Mesenchymal stem cell (in vitro differentiated cells and primary cell): ENCODE results near the gene S100A7A.

Experiments
- DNase-seq: peaks from one replicate; pipeline ENCODE4 v3.0.0-alpha.2; 2013
- H2AFZ ChIP-seq: one replicate; pipeline ENCODE4 v1.6.1; 2013; ENCODE audit warnings: low read depth, mild to moderate bottlenecking, control low read depth, inconsistent platforms, low read length, moderate library complexity
- H2AK5ac ChIP-seq: 2 replicates; pipeline ENCODE4 v1.6.1; 2013; ENCODE audit warnings: low read length, moderate library complexity, mild to moderate bottlenecking, inconsistent platforms; ENCODE audit not compliant: severe bottlenecking
- H2BK120ac ChIP-seq: one replicate; pipeline ENCODE4 v1.6.1; 2013; ENCODE audit warnings: low read depth, mild to moderate bottlenecking, inconsistent platforms, low read length, moderate library complexity
- H2BK12ac ChIP-seq, 2 experiments: one replicate each; pipeline ENCODE4 v1.6.1; 2013; ENCODE audit warnings: inconsistent platforms in 2 of 2, low read length in 2 of 2, mild to moderate bottlenecking in 2 of 2, moderate library complexity in 2 of 2, control low read depth in 1 of 2
- H2BK15ac ChIP-seq: one replicate; pipeline ENCODE4 v1.6.1; 2013; ENCODE audit warnings: mild to moderate bottlenecking, low read depth, inconsistent platforms; ENCODE audit not compliant: poor library complexity, severe bottlenecking
- H2BK5ac ChIP-seq: 2 replicates; pipeline ENCODE4 v1.6.1; 2013; ENCODE audit warnings: low read depth, mild to moderate bottlenecking, low read length, control low read depth, inconsistent platforms; ENCODE audit not compliant: poor library complexity, severe bottlenecking
- H3K14ac ChIP-seq, 2 experiments: one replicate each; pipeline ENCODE4 v1.6.1; 2013; ENCODE audit warnings: inconsistent platforms in 2 of 2, low read length in 2 of 2, control low read depth in 1 of 2, mild to moderate bottlenecking in 1 of 2, moderate library complexity in 1 of 2
- H3K18ac ChIP-seq, 2 experiments: one replicate each; pipeline ENCODE4 v1.6.1; 2013; ENCODE audit warnings: inconsistent platforms in 2 of 2, low read length in 2 of 2, control low read depth in 1 of 2, low read depth in 1 of 2, mild to moderate bottlenecking in 1 of 2
- H3K23ac ChIP-seq, 2 experiments: one replicate each; pipeline ENCODE4 v1.6.1; 2013; ENCODE audit warnings: inconsistent platforms in 2 of 2, low read length in 2 of 2, mild to moderate bottlenecking in 2 of 2, moderate library complexity in 2 of 2, control low read depth in 1 of 2
- H3K27ac ChIP-seq: 2 replicates; pipeline ENCODE4 v1.5.1; 2013; ENCODE audit warnings: mild to moderate bottlenecking, moderate library complexity, low read length, control low read depth, inconsistent platforms; ENCODE audit not compliant: poor library complexity, severe bottlenecking
- H3K27me3 ChIP-seq, 2 experiments: 2 replicates each; pipeline versions ENCODE4 v1.6.1 to v1.7.0; 2013; ENCODE audit warnings: low read length in 2 of 2, mild to moderate bottlenecking in 2 of 2, moderate library complexity in 2 of 2, control low read depth in 1 of 2, inconsistent platforms in 1 of 2; ENCODE audit not compliant: control insufficient read depth in 1 of 2, insufficient read depth in 1 of 2
- H3K36me3 ChIP-seq, 2 experiments: 2 replicates each; pipeline versions ENCODE4 v1.6.1 to v1.7.0; 2013; ENCODE audit warnings: low read length in 2 of 2, control low read depth in 1 of 2, inconsistent platforms in 1 of 2, low read depth in 1 of 2, mild to moderate bottlenecking in 1 of 2; ENCODE audit not compliant: insufficient read depth in 2 of 2, control insufficient read depth in 1 of 2
- H3K4ac ChIP-seq, 2 experiments: one replicate each; pipeline ENCODE4 v1.6.1; 2013; ENCODE audit warnings: inconsistent platforms in 2 of 2, low read length in 2 of 2, mild to moderate bottlenecking in 2 of 2, moderate library complexity in 2 of 2, control low read depth in 1 of 2, low read depth in 1 of 2
- H3K4me1 ChIP-seq: 2 replicates; pipeline ENCODE4 v1.6.1; 2013; ENCODE audit warnings: low read depth, low read length, control low read depth; ENCODE audit not compliant: control insufficient read depth, insufficient read depth
- H3K4me2 ChIP-seq: 2 replicates; pipeline ENCODE4 v1.6.1; 2013; ENCODE audit warnings: low read length, mild to moderate bottlenecking, inconsistent platforms; ENCODE audit not compliant: poor library complexity, severe bottlenecking
- H3K4me3 ChIP-seq, 2 experiments: 2 replicates each; pipeline versions ENCODE4 v1.5.1 to v1.7.0; 2013; ENCODE audit warnings: low read length in 2 of 2, mild to moderate bottlenecking in 2 of 2, control low read depth in 1 of 2, low read depth in 1 of 2; ENCODE audit not compliant: insufficient read depth in 1 of 2
- H3K79me1 ChIP-seq: replicated peaks from 2 replicates; pipeline ENCODE4 v1.6.1; 2013; ENCODE audit warnings: mild to moderate bottlenecking, control low read depth, low read length, inconsistent platforms; ENCODE audit not compliant: poor library complexity, severe bottlenecking
- H3K9ac ChIP-seq: 2 replicates; pipeline ENCODE4 v1.7.0; 2013; ENCODE audit warnings: mild to moderate bottlenecking, low read length, moderate library complexity
- H3K9me3 ChIP-seq: 2 replicates; pipeline ENCODE4 v1.7.0; 2013; ENCODE audit warnings: mild to moderate bottlenecking, low read length; ENCODE audit not compliant: control insufficient read depth
- H4K8ac ChIP-seq: one replicate; pipeline ENCODE4 v1.6.1; 2013; ENCODE audit warnings: inconsistent platforms, mild to moderate bottlenecking, low read length, moderate library complexity
- H4K91ac ChIP-seq: one replicate; pipeline ENCODE4 v1.6.1; 2013; ENCODE audit warnings: mild to moderate bottlenecking, low read length, inconsistent platforms
- WGBS: methylation state at CpG from one replicate; pipeline ENCODE4 v1.1.7; 2013; ENCODE audit warnings: mixed read lengths; 5-methylcytosine and 5-hydroxymethylcytosine counted together

The S100A7A gene

DNA sequence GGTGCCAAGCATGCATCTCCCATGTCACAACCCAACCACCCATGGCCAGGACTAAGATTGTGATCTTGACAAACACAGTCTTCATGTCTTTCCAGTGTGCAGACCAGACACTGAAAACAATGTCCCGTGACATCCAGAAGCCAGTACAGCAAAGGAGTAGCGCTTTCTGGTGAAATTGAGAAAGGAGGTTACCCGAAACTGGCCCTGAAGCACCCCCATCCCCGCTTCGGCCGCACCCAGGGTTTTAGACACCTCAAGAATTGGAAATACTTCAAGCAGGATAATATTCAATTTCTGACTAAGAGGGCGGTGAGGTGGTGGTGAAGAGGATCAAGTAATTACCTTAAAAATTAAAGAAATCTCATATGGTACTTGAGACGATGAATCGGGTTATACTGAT is 14.9 kb upstream of the S100A7A start:
- Histone ChIP-seq H2BK12ac (no peak overlapping the region), H2AFZ (no peak overlapping the region), H3K4ac (no peak overlapping the region), H2BK120ac (no peak overlapping the region), H4K8ac (no peak overlapping the region), H3K9me3 (no peaks in the 10 kb centered on the region), H4K91ac (no peak overlapping the region), H3K79me1 (no peaks in the 10 kb centered on the region), H3K27ac (no peak overlapping the region), H3K4me1 (no peaks in the 10 kb centered on the region), H3K27me3 (peaks cover 12 to 62% of the 10 kb centered on the region in 2 experiments), H3K9ac (no peak overlapping the region), H3K14ac (no peak overlapping the region), H3K4me3 (no peak overlapping the region), H2BK5ac (no peak overlapping the region), H3K23ac (peak overlapping the region in 1 of 2 experiments; percentile 5), H3K36me3 (no peaks in the 10 kb centered on the region), H2AK5ac (no peak overlapping the region), H2BK15ac (no peak overlapping the region), H3K4me2 (no peak overlapping the region), H3K18ac (no peak overlapping the region)
- WGBS, result 64% methylated on average over 3 of the region's 9 CpGs
- DNase-seq, result no peak

DNA sequence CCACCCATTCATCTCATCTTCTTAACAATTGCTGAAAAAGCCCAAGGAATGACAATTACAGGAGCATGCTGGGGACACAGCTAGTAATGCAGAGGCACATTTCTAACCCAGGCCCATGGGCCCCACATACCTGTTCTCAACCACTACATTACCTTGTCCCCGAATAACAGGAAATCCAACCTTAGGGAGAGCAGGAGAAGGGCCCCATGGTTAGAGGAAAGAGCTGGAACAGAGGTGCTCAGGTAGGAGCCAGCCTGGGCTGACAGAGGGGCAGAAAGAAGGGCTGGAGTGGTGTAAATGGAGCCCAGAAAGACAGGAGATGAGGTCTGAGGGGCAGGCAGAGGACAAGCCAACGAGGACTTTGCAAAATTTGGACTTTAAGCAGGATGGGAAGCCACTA is 14.1 kb upstream of the S100A7A start:
- H2BK5ac ChIP-seq, result no peak overlapping the region
- H4K91ac ChIP-seq, result no peak overlapping the region
- H2AFZ ChIP-seq, result no peak overlapping the region
- no peaks in the 10 kb centered on the region for H3K79me1 ChIP-seq
- no peak overlapping the region for H3K4me2 ChIP-seq
- no peak overlapping the region for H2BK120ac ChIP-seq
- no peaks in the 10 kb centered on the region for H3K4me1 ChIP-seq
- H2BK15ac ChIP-seq, result no peak overlapping the region
- no peak overlapping the region for H3K4me3 ChIP-seq
- no peak overlapping the region for H3K14ac ChIP-seq
- no peak overlapping the region for H2BK12ac ChIP-seq
- H3K36me3 ChIP-seq, result no peaks in the 10 kb centered on the region
- no peak overlapping the region for H3K27ac ChIP-seq
- DNase-seq, result no peak
- H3K23ac ChIP-seq, result no peak overlapping the region
- 25% methylated on average over 2 of the region's 2 CpGs for WGBS
- no peaks in the 10 kb centered on the region for H3K9me3 ChIP-seq
- no peak overlapping the region for H3K4ac ChIP-seq
- H2AK5ac ChIP-seq, result no peak overlapping the region
- H3K18ac ChIP-seq, result no peak overlapping the region
- no peak overlapping the region for H4K8ac ChIP-seq
- H3K27me3 ChIP-seq, result peaks cover 12 to 60% of the 10 kb centered on the region in 2 experiments
- no peak overlapping the region for H3K9ac ChIP-seq

DNA sequence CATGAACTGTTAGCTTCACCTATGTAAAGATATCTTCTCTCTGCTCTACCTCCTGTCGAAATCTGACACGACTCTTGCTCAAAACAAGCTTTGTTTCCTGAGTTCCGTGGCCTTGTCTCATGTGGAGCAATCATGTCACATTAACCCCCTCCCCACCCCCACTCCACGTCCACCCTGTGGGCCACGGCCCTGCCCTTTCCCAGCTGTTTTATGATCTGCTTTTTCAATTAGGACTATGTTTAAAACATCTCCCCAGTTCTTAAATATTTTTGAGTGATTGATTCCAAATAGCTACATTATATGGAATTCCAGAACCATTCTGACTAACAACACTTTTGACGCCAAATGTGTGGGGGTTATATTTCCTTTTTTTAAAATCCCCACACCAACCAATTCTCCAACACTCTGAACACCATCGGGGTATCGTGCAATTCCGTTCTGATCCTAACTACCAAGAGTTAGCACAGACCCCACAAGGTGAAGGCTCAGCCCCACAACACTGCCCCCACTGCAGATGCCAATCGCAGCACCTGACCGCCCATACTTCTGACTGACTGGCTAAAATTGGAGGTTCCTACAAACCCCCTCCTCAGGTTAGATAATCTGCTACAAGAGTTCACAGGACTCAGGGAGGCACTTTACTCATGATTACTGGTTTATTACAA is 12.8 kb upstream of the S100A7A start:
- Histone ChIP-seq H3K27ac (no peak overlapping the region), H3K4ac (no peak overlapping the region), H3K23ac (no peak overlapping the region), H3K79me1 (no peaks in the 10 kb centered on the region), H2BK120ac (no peak overlapping the region), H2BK15ac (no peak overlapping the region), H3K36me3 (no peaks in the 10 kb centered on the region), H3K9ac (no peak overlapping the region), H2BK5ac (no peak overlapping the region), H3K4me3 (no peak overlapping the region), H3K4me2 (no peak overlapping the region), H3K14ac (no peak overlapping the region), H2AK5ac (no peak overlapping the region), H3K27me3 (peaks cover 12 to 60% of the 10 kb centered on the region in 2 experiments), H3K18ac (no peak overlapping the region), H2AFZ (no peak overlapping the region), H3K4me1 (no peaks in the 10 kb centered on the region), H4K91ac (no peak overlapping the region), H2BK12ac (no peak overlapping the region), H3K9me3 (no peaks in the 10 kb centered on the region), H4K8ac (no peak overlapping the region)
- 86% methylated on average over 9 of the region's 11 CpGs for WGBS
- DNase-seq, result no peak

DNA sequence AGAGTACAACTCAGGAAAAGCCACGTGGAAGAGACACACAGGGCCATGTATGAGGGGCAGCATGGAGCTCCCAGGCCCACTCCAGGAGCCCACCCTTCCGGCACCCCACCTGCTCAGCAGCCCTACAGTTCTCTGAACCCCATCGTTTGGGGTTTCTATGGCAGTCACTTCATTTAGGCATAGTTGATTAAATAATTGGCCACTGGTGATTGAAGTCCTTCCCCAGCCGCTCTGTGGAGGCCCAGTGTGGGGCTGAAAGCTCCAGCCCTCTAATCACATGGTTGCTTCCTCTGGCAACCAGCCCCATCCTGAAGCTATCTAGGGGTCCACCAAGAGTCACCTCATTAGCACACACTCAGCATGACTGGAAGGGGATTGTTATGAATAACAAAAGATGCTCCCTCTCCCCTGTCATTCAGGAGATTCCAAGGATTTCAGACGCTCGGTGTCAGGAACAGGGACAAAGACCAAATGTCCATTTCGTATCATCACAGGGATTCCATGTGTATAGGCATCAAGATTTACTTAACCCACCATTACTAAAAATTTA is 12.2 kb upstream of the S100A7A start:
- no peak overlapping the region for H4K8ac ChIP-seq
- no peak overlapping the region for H2AFZ ChIP-seq
- no peak overlapping the region for H3K4ac ChIP-seq
- H3K9me3 ChIP-seq, result no peaks in the 10 kb centered on the region
- no peak overlapping the region for H2BK120ac ChIP-seq
- H3K9ac ChIP-seq, result no peak overlapping the region
- H3K4me2 ChIP-seq, result no peak overlapping the region
- H3K4me1 ChIP-seq, result no peaks in the 10 kb centered on the region
- H3K27me3 ChIP-seq, result peaks cover 12 to 54% of the 10 kb centered on the region in 2 experiments
- no peak overlapping the region for H2BK5ac ChIP-seq
- no peaks in the 10 kb centered on the region for H3K79me1 ChIP-seq
- no peak overlapping the region for H3K23ac ChIP-seq
- no peak overlapping the region for H3K14ac ChIP-seq
- H3K18ac ChIP-seq, result no peak overlapping the region
- 81% methylated on average over 6 of the region's 7 CpGs for WGBS
- no peak overlapping the region for H3K4me3 ChIP-seq
- no peak overlapping the region for H4K91ac ChIP-seq
- H2AK5ac ChIP-seq, result no peak overlapping the region
- DNase-seq, result no peak
- no peak overlapping the region for H3K27ac ChIP-seq
- no peak overlapping the region for H2BK15ac ChIP-seq
- no peaks in the 10 kb centered on the region for H3K36me3 ChIP-seq
- H2BK12ac ChIP-seq, result no peak overlapping the region
